ENCODE measurements around the gene ARMH3. TPM values are rescaled to one million over a fixed set of nuclear protein-coding genes. Genes with fewer than 3 reads are reported as not detected.
A peak's percentile ranks its signal among the peaks of the same experiment; 100 is the strongest.
"Not testable (repeated sequence)": the region's sequence is repeated elsewhere in the genome, so short reads cannot be mapped to it uniquely, and the experiment has no call there.

Gene ARMH3
- total RNA-seq, 1 experiment from 2014 or later: 5.6 TPM

DNA sequence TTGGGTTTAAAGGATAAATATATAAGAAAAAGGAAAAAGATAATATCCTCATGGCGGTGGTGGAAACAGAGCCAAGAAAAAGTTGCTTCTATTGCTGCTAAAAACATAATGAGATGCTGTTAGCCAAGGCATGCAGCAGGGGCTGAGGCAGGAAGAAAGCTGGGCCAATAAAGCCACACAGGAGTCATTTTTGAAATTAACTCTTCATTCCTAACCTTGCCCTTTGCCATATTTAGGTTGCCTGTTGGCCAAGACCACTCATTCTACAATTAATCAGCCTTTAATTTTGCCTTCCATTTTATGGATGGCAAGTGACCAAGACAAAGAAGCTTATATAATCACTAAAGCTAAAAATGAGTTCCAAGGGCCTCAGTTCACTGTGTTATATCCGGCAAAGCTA lies 58.2 kb downstream of the ARMH3 start:
- in situ Hi-C loops (cut with HindIII; ENCODE audit: low pct_unique_long_range_greater_than_20kb, low sequenced_read_pairs): no loop called here
- DNase-seq (ENCODE audit: low read depth): no peak

DNA sequence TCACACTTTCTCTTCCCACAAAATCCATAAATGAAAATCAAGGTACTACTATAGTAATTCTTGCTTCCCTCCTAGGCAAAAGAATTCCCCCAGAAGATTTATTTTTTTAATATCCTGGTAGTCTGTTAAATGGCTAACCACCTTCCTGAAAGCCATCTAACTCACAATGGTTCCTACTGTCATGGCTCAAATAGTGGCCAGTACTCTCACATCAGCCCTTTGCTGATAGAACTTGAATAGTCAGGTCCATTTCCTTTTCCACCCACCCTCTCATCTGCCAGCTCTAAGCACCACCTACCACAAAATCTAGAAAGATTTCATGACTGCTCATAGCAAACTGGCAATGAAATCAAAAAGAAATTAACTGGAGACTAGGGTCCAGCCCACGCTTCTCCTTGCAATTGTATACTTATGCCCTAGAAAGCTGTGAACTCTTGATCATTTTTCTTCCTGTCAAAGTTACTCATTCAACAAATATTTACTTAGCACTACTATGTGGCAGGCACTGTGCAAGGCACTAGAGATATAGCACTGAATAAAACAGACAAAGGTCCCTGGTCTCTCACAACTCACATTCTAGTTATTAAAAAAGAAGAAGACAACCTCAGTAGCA lies 60.4 kb downstream of the ARMH3 start:
- peak; percentile 5 for DNase-seq (ENCODE audit: low read depth)
- in situ Hi-C loops (cut with HindIII; ENCODE audit: low pct_unique_long_range_greater_than_20kb, low sequenced_read_pairs): no loop called here

DNA sequence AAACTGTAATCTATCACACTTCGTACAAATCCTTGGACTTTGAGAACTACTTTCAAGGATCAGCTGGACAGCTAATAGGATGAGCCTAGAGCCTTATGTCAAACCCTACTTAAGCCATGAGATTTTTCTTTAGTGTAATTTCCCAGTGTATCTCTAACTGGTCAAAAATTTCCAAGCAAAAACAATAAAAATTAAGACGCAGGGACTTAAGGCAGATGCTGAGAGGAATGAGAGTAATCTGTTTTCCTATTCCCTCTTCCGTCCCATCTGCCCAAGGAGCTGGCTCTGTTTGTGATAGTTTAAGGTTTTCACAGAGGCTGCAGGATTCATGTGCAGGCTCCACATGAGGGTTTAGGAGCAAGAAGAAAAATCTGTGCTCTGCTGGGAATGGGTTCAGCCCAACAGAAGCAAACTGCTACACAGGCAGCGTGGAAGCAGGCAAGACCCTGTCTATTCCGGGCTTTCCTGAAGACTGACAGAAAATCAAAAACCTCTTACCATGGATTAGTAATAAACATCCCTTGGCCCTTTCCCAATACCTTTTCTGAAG lies 62.2 kb downstream of the ARMH3 start:
- no peak for DNase-seq (ENCODE audit: low read depth)
- in situ Hi-C loops (cut with HindIII; ENCODE audit: low pct_unique_long_range_greater_than_20kb, low sequenced_read_pairs): no loop called here

DNA sequence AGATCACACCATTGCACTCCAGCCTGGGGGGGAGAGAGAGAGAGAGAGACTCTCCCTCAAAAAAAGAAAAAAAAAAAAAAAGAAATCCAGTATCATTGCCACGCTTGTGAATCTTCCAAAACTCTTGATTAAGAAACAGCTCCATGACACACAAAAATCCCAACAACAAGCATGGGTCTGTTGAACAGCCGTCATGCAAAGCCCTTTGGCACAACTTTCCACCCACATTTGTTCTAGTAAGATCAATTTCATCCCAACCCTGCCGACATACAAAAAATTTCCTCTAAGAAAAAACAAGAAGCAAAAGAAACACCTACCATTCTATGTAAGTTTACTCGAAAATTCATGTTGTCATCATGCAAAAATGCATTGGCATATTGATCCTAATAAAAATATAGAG lies 62.8 kb downstream of the ARMH3 start:
- in situ Hi-C loops (cut with HindIII; ENCODE audit: low pct_unique_long_range_greater_than_20kb, low sequenced_read_pairs): no loop called here
- no peak for DNase-seq (ENCODE audit: low read depth)

DNA sequence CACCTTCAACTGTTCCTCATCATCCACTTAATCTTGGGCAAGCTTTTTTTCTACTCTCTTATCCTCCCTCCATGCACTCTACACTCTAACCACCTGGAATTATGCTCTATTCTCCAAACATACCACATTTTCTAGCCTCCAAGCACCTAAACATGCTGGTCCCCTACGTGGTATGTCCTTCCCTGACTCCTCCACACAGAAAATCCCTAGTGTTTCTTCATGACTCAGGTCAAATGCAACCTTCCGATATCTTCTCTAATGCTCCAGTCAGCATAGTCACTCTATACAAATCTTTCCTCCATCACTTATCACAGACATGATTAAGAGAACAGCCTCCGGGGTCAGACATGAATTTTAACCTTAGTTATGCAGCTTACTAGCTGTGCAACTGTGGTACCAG lies 68.8 kb downstream of the ARMH3 start:
- in situ Hi-C loops (cut with HindIII; ENCODE audit: low pct_unique_long_range_greater_than_20kb, low sequenced_read_pairs): no loop called here

DNA sequence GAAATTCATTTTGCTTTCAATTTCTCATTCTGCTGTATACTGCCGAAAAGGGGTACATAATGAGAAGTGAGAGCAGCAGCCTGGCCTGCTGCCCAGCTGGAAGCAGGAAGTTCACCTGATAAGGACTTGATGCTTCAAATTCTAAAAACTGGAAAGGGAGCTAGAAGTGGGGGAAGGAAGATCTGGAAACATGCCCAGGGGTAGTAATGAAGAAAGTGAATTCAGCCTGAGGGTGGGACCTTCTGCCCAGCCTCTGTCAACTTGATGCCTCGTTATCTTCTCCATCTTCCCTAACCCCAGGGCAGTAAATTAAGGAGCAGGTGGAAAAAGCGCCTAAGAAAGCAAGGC lies 69.4 kb downstream of the ARMH3 start:
- DNase-seq (ENCODE audit: low read depth): no peak

More for the DNA sequence above, 68.8 kb downstream of the ARMH3 start:
- no peak for DNase-seq (ENCODE audit: low read depth)

DNA sequence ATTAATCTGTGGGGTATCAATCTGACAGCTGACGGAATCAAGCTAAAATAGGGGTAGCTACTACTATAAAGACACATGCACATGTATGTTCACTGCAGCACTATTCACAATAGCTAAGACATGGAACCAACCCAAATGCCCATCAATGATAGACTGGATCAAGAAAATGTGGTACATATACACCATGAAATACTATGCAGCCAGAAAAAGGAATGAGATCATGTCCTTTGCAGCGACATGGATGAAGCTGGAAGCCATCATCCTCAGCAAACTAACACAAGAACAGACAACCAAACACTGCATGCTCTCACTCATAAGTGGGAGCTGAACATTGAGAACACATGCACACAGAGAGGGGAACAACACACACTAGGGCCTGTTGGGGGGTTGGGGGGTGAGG lies 75.3 kb downstream of the ARMH3 start:
- in situ Hi-C loops (cut with HindIII; ENCODE audit: low pct_unique_long_range_greater_than_20kb, low sequenced_read_pairs); DNase-seq (ENCODE audit: low read depth): not testable (repeated sequence)

More for the DNA sequence above, 69.4 kb downstream of the ARMH3 start:
- in situ Hi-C loops (cut with HindIII; ENCODE audit: low pct_unique_long_range_greater_than_20kb, low sequenced_read_pairs): no loop called here

DNA sequence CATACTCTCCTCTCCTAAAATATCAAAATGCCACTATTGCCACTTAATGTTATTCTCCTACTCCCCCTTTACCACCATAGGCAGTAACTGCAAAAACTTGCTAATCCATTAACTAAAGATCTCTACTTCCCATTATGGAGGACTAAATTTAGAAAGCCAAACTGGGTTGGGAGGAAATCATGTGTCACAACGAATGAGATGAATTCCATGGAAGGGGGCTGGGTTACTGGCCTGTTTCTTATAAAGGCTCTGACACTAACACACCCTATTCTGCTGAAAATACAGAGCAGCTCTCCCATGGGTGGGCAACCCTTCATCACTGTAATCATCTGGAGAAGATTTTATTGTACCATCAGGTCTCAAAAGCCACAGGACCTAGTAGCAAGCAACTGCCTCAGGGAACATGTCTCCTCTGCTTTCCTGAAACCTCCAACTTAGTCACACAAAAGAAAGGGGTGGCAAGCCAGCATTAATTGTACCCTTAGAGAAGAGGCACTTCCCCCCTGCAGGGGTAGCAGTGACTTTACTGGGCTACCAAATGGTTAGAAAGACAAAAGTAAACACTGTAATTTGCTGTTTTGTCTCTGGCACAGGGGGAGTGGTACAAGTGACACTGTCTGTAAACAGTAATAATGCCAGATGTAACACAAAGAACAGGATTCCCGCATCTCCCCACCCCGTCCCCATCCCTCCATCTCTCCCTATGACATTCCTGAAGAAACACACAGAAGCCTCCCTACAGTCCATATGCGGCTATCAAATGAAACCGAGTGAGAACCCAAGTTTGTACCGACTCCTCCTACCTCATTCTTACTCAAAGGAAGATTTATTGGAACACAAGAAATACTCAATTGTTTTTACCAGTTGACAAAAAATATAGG lies 81.6 kb downstream of the ARMH3 start:
- no peak for DNase-seq (ENCODE audit: low read depth)
- in situ Hi-C loops (cut with HindIII; ENCODE audit: low pct_unique_long_range_greater_than_20kb, low sequenced_read_pairs): no loop called here

DNA sequence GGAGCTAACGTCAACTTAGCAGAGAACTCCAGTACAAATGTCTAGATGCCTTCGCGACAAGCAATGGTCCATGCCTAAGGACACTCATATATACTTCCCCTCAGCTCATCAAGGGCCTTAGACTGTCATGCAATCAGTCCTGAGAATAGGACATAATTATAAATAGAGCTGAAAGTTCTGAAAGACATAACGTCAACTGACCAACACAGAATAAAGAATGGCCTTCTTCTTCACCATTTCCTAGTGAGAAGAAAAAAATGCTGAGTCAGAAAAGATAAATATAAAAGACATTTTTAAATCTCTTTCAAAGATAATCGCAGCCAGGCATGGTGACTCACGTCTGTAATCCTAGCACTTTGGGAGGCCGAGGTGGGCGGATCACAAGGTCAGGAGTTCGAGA lies 83.2 kb downstream of the ARMH3 start:
- in situ Hi-C loops (cut with HindIII; ENCODE audit: low pct_unique_long_range_greater_than_20kb, low sequenced_read_pairs): no loop called here
- DNase-seq (ENCODE audit: low read depth): no peak

DNA sequence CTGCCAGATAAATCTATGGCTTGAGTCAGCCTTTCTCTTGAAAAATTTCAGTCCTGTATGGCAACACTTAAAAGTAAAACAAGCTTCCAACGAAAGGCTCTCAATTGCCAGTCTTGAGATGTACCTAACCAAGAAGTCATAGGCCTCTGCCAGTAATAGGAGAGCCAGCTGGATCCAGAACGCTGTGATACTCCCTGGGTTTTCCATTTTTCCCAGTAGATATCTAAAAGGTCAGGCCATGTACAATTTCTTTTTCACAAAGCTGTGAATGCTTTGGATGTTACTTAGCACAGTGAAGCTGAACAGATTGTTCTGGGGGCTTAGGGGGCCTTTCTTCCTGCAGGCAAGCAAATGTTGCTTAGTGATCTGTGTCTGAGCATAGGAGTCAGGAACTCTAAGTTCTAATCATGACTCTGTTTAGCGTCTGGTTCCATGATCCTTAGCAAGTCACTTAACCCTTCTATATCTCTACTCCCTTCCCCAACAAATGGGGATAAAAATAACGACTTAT lies 86.5 kb downstream of the ARMH3 start:
- no peak for DNase-seq (ENCODE audit: low read depth)
- in situ Hi-C loops (cut with HindIII; ENCODE audit: low pct_unique_long_range_greater_than_20kb, low sequenced_read_pairs): no loop called here

DNA sequence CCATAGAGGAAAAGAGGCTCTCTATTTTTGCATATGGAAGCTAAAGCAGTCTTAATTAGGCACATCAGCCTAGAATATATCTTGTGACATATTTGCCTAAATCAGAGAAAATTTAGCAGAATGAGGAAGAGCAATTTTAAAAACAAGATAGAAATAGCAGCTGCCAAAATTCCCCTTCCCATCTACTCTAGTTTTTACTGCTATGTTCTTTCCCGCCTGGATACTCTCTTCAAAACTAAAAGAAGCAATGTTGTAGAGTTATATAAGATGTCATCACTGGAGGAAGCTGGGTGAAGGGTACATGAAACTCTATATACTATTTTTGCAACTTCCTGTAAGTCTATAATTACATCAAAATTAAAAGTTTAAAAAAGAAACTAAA lies 87.0 kb downstream of the ARMH3 start:
- in situ Hi-C loops (cut with HindIII; ENCODE audit: low pct_unique_long_range_greater_than_20kb, low sequenced_read_pairs): no loop called here
- DNase-seq (ENCODE audit: low read depth): no peak

DNA sequence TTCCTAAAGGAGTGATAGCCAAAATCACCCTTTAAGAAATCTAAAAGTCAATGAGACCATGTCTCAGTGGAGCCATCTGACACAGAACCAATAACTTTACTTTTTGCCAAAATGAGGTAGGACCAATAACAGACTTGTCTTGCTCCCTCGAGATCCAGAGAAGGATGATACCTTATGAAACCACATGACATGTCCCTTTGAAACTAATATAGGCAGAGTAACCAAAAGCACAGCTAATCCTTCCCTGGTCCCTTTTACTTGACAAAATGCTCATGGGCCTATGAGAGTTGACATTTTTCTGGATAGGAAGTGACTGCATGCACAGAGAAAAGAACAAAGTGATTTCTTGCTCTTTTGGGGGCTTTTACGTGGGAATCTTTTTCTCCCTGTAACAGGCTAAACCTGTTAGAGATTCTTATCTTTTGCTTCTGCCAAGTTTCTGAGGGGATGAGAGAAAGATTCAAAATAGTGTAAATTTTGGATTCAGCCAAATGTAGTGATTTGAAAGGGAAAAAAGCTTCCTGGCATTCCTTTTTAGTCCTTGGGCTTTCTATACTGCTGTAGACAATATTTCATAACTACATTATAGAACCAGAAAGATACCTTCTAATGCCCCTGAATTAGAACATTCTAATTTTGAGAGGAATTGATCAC lies 87.6 kb downstream of the ARMH3 start:
- in situ Hi-C loops (cut with HindIII; ENCODE audit: low pct_unique_long_range_greater_than_20kb, low sequenced_read_pairs): no loop called here
- DNase-seq (ENCODE audit: low read depth): no peak

DNA sequence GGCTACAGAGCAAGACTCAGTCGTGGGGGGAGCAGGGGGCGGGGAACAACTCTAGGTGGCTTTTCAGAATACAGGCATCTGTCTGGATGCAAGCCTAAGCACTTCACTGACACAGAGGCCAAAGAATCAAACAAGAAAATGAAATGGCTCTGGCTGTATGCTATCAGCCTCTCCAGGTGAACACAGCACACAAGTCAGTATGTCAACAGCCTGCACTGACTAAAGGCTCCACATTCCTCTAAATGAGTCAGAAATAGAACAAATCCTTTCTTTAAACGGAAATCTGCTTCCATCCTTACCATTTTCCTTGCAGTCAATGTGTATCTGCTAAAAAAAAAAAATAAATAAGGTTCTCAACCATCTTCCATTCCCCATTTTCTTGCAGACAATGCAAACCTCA lies 88.3 kb downstream of the ARMH3 start:
- no peak for DNase-seq (ENCODE audit: low read depth)
- in situ Hi-C loops (cut with HindIII; ENCODE audit: low pct_unique_long_range_greater_than_20kb, low sequenced_read_pairs): no loop called here

DNA sequence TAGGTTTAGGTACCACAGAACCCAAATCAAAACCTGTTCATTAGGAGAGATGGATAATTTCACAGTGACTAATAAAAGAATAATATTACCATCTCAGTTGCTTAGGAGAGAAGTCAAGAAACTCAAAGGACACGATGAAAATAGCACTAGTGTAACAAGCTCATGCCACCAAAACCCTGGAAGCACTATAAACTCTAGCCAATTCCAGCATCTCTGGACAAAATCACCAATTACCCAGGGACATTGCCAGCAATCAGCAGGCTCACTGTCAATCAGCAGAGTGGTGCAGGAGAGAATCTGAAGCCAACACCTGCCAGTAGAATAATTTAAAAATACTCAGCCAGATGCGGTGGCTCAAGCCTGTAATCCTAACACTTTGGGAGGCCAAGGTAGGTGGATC lies 88.9 kb downstream of the ARMH3 start:
- in situ Hi-C loops (cut with HindIII; ENCODE audit: low pct_unique_long_range_greater_than_20kb, low sequenced_read_pairs): no loop called here

DNA sequence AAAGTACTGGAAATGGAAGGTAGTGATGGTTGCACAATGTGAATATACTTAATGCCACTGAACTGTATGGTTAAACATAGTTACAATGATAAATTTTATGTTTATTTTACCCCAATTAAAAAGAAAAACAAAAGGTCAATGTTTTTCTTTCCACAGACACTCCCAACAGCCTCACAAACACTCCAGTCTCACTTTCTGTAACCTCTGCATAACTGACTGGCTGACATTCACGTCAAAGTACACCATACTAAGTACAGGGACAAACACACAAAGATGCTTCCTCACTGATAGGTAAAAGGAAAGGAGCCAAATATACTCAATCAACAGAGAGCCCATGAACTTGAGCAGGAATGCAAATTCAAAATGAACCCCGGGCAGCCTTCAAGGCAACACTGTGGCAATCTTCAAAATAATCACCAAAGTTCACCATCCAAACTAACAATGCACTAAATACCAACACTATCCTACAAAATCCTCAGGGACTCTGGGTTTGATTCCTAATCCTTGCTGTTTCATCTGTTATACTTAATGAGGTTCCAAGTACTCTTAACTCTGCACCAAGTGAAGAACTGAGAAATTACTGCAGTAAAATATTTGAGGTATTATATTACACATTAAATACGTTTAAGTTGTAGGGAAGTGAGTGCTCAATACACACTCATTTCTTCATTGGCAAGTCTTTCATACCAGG lies 90.8 kb downstream of the ARMH3 start:
- no peak for DNase-seq (ENCODE audit: low read depth)
- in situ Hi-C loops (cut with HindIII; ENCODE audit: low pct_unique_long_range_greater_than_20kb, low sequenced_read_pairs): no loop called here

More for the DNA sequence above, 88.9 kb downstream of the ARMH3 start:
- no peak for DNase-seq (ENCODE audit: low read depth)

DNA sequence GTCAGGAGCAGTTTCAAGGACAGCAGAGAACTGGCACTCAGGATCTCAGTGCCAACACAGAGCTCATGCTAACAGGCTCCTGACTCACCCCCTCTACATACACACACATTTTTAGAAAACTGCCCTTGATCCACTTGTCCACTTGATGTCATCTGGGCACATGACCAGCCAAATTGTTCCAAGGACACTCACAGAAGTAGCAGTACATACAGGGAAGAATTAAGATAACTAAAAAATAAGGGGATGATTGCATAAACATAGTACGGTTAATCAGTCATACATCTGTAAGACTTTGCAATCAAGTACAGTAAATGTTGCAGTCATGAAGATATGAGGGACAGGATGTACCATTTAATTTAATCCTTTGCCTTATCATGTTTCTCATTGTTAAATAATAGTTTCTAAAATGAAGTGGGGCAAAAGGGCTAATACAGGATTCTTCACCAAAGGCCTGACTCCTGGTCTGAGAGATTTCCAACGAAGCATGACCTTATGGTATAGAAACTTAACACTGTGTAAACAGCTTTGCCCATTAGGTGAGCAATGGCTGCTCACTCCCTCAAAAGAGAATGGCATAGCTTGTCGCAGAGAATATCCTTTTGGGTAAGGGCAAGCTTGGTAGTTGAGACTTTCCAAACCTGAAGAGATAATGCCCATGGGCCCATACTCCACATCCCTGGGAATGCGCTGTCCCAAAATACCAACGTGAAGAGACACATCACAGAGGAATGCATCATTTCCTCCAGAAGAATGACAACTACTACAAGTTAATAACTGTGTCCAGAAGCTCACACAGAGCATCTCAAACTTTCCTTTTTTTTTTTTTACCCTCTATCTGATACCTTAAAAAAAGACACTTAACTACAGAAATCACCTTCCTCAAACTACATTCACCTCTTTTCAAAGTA lies 94.1 kb downstream of the ARMH3 start:
- DNase-seq (ENCODE audit: low read depth): no peak
- in situ Hi-C loops (cut with HindIII; ENCODE audit: low pct_unique_long_range_greater_than_20kb, low sequenced_read_pairs): no loop called here

DNA sequence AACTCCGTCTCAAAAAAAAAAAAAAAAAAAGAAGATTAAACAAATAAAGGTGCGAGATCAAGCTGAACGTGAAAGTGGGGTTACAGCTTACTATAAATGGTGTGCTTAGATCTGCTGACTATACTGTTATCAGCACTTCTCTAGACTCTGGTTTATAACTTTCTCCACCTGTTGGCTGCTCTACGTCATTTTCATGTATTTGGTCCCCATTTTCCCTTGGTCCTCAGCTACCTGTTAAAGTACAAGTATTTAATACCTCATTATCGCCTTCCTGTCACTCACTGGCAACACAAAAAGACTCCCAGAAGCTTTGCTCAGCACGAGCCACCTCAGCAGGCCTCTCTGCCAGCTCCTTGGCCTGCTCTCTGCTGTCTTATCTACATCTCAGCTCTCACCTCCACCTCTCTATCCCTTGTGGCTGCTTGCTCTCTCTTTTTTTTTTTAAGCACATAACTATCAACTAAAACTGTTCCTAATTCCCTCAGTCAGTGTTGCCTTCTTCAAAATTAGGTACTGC lies 95.0 kb downstream of the ARMH3 start:
- in situ Hi-C loops (cut with HindIII; ENCODE audit: low pct_unique_long_range_greater_than_20kb, low sequenced_read_pairs): no loop called here
- DNase-seq (ENCODE audit: low read depth): no peak
